ENCODE measurements around the gene SYNE2.
"Not testable (repeated sequence)": the region's sequence is repeated elsewhere in the genome, so short reads cannot be mapped to it uniquely, and the experiment has no call there.

Gene SYNE2, protein sequence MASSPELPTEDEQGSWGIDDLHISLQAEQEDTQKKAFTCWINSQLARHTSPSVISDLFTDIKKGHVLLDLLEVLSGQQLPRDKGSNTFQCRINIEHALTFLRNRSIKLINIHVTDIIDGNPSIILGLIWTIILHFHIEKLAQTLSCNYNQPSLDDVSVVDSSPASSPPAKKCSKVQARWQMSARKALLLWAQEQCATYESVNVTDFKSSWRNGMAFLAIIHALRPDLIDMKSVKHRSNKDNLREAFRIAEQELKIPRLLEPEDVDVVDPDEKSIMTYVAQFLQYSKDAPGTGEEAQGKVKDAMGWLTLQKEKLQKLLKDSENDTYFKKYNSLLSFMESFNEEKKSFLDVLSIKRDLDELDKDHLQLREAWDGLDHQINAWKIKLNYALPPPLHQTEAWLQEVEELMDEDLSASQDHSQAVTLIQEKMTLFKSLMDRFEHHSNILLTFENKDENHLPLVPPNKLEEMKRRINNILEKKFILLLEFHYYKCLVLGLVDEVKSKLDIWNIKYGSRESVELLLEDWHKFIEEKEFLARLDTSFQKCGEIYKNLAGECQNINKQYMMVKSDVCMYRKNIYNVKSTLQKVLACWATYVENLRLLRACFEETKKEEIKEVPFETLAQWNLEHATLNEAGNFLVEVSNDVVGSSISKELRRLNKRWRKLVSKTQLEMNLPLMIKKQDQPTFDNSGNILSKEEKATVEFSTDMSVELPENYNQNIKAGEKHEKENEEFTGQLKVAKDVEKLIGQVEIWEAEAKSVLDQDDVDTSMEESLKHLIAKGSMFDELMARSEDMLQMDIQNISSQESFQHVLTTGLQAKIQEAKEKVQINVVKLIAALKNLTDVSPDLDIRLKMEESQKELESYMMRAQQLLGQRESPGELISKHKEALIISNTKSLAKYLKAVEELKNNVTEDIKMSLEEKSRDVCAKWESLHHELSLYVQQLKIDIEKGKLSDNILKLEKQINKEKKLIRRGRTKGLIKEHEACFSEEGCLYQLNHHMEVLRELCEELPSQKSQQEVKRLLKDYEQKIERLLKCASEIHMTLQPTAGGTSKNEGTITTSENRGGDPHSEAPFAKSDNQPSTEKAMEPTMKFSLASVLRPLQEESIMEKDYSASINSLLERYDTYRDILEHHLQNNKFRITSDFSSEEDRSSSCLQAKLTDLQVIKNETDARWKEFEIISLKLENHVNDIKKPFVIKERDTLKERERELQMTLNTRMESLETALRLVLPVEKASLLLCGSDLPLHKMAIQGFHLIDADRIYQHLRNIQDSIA (N-terminal part only)

DNA sequence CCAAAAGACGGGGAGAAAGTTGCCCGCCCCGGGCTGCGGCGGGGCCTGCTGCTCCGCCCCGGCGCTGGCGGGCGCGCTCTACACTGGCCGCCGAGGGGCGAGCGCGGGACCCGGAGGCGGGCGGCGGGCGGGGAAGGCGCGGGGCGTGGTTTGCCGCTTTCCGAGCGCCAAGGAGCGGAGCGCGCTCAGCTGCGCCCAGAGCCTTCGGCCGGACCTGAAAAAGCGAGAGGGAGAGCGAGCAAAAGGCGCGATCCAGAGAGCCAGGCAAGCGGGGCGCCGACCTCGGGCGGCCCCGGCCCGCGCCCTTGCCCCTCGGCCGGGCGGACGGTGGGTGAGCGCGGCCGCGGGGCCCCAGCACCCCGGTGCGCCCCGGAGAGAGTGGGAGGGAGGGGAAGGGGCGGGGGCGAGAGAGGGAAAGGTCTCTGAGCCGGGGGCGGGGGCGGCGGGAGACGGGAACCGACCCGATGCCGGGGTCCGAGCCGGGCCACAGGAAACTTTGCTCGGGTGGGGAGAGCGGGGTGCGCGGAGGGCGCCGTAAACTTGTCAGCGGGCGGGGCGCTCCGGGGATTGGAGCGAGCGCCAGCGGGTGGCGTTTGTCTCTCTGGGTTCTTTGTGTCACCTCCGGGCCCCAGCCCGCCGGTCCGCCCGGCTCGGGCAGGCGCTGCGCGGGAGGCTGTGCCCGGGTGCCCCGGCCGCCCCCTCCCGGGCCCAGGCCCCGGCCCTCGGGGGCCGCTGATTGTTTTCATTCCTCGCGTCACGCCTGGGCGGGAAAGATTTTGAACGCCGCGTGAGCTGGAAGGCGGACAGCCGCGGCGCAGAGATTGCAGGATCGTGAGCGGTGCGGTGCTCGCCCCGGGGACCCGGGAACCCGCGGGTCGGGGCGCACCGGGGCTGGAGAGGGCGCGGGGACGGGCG lies at the start of gene SYNE2:
TSS of gene SYNE2 (plus strand) at position 188 of the 915 bp plus-strand sequence. CDS start 56,145 bp downstream, outside the sequence.
- DNase-seq (ENCODE audit: low spot score): peak; percentile 97

- DNase-seq (ENCODE audit: low spot score): not testable (repeated sequence)
Observed at GRCh38 chr14:63803221-63803791, 49.5 kb upstream of the SYNE2 start.

DNA sequence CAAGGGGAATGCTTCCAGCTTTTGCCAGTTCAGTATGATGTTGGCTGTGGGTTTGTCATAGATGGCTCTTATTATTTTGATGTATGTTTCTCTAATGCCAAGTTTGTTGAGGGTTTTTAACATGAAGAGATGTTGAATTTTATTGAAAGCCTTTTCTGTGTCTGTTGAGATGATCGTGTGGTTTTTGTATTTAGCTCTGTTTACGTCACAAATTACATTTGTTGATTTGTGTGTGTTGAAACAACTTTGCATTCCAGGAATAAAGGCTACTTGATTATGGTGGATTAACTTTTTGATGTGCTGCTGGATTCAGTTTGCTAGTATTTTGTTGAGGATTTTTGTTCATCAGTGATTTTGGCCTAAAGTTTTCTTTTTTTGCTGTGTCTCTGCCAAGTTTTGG lies 46.7 kb upstream of the SYNE2 start:
- DNase-seq (ENCODE audit: low spot score): not testable (repeated sequence)

DNA sequence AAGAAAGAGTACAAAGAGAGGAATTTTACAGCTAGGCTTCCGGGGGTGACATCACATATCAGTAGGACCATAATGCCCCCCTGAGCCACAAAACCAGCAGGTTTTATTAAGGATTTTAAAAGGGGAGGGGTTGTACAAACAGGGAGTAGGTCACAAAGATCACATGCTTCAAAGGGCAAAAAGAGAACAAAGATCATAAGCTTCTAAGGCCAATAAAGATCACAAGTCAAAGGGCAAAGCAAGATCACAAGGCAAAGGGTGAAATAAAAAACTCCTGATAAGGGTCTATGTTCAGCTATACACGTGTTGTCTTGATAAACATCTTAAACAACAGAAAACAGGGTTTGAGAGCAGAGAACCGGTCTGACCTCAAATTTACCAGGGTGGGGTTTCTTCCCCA lies 41.1 kb upstream of the SYNE2 start:
- not testable (repeated sequence) for DNase-seq (ENCODE audit: low spot score)

DNA sequence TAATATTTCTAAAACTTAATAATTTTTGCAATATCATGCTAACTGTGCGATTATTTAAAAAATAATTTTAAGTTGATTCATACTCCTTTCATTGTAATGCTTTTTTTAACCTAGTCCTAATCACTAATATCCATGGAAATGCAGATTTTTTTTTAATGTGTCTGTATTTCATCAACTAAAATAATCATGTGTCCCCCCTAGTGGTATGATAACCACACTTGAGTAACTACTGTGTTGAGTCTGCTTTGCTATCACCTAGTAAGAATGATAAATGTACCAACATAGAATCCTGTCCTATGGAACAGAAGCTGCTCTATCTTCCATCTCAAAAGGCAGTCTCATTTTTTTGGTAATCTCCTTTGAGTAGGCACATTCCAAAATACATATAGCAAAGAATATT lies 19.1 kb upstream of the SYNE2 start:
- DNase-seq (ENCODE audit: low spot score): no peak

- peak; percentile 40 for DNase-seq (ENCODE audit: low spot score)
Observed at GRCh38 chr14:63840981-63841380, 11.8 kb upstream of the SYNE2 start.

GRCh38 chr14:63843796-63844195 lies 9.0 kb upstream of the SYNE2 start:
- DNase-seq (ENCODE audit: low spot score): no peak

DNA sequence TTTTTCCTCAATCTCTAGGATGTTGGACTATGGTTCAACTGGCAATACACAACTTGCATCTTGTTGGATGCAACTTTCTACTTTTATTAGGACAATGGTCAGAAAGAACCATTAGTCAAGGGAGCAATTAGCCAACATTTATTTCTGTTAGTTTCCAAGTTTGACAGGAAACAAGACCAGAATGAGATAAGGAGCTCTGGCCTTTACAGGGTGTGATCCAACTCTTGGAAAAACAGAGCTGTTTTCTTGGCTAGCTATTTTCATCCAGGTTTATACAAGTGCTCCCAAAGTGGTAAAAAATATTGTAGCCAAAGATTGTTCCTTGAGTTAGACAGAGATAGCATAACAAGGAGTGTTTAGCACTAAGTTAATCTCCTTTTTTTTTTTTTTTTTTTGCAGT lies 3.9 kb upstream of the SYNE2 start:
- DNase-seq (ENCODE audit: low spot score): no peak

GRCh38 chr14:63852271-63852816 lies 460 bp upstream of the SYNE2 start:
- no peak for DNase-seq (ENCODE audit: low spot score)

- peak; percentile 47 for DNase-seq (ENCODE audit: low spot score)
Observed at GRCh38 chr14:63853831-63854293, 1.1 kb downstream of the SYNE2 start.

DNA sequence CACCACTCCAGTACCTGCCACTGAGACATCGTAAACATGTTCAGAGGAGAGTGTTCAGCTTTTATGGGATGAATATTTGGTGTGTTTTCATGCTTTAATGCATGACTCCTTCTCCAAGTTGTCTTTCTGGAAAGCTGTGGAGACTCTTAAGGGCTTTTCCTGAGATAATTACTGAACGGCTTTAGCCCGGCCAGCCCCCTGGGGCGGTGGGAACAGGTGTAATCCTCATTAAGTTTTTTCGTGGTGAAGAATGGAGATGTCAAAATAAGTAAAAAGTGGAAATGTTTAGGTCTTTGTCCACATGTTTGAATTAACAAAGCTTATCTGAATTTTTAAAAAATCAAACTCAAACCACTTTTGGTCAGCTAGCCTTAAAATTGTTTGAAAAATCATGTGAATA lies 1.5 kb downstream of the SYNE2 start:
- no peak for DNase-seq (ENCODE audit: low spot score)

GRCh38 chr14:63855281-63855680 lies 2.5 kb downstream of the SYNE2 start:
- no peak for DNase-seq (ENCODE audit: low spot score)

GRCh38 chr14:63857466-63858030 lies 4.7 kb downstream of the SYNE2 start:
- no peak for DNase-seq (ENCODE audit: low spot score)

DNA sequence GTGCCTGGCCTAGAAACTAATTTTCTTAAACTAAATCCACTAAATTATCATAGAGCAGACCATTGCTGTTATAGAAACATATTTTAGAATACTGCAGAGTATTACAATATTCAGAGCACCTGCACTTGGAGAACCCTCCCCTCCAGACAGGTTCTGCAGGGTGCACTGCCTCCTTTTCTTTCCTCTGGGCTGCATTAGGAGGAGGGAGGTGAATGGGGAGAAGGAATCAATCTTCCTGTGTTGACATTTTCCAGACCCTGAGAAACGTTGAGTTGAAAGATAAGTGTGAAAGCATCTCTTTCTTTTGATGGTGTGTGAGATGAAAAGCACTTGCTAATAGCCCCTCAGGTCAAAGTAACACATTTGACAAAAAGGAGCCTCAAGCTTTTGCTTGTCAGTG lies 7.3 kb downstream of the SYNE2 start:
- DNase-seq (ENCODE audit: low spot score): no peak

GRCh38 chr14:63862163-63862562 lies 9.4 kb downstream of the SYNE2 start:
- no peak for DNase-seq (ENCODE audit: low spot score)

DNA sequence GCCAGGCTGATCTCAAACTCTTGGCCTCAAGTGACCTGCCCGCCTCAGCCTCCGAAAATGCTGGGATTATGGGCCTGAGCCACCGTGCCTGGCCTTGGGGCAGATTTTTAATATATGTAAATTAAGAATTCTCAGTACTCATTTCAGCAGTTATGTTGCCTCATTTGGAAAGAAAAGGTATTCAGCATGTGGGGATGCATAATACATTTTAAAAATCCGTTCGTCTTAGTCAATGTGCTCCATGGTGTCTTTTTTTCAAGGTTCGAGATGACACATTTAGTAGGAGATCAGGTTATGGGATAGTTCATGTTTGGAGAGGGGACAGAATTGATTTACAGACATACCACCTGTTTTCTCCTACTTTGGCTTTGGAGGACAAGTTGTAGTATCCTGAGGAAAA lies 10.2 kb downstream of the SYNE2 start:
- DNase-seq (ENCODE audit: low spot score): no peak

- not testable (repeated sequence) for DNase-seq (ENCODE audit: low spot score)
Observed at GRCh38 chr14:63864775-63865174, 12.0 kb downstream of the SYNE2 start.

DNA sequence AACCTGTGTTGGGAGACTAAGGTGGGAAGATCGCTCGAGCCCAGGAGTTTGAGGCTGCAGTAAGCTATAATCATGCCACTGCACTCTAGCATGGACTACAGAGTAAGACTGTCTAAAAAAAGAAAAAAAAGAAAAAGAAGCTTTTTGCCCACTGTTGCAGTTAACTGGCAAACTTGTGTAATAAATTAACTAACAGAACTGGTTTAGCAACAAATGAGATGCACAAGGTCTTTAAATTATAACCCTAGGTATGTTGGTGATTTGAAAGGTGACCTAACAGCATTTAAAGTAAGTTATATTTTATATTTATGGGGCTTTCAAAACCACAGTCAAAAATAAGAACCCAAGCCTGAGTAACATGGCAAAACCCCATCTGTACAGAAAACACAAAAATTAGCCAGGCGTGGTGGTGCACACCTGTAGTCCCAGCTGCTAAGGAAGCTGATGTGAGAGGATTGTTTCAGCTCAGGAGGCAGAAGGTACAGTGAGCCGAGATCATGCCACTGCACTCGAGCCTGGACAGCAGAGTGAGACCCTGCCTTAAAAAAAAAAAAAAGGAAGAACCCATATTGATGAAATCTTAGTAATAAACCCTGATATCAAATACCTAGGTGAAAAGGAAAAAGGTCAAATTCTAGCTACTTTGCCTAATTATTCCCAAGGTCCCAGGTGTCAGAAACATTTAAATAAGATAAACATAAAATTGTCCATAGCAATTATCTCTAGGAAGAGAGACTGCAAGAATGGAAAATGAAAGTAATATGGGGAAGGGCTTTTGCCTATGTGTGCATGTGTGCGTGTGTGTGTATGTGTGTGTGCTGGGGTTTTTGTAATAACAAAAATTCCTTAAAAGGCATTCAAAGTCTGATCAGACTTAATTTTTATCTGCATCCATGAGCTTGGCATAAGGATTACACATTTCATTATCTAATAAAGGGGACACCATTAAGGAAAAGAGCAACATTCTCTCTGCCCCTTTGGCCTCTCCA lies 15.4 kb downstream of the SYNE2 start:
- DNase-seq (ENCODE audit: low spot score): no peak

Data from iPS-NIHi11 (cell line).